ENCODE data around the gene SESN2.
"Not testable (repeated sequence)": the region's sequence is repeated elsewhere in the genome, so short reads cannot be mapped to it uniquely, and the experiment has no call there.

SESN2 gene

GRCh38 chr1:28288487-28288886, 29.2 kb downstream of the SESN2 start:
- DNase-seq (ENCODE audit: low read depth) = no peak

DNA sequence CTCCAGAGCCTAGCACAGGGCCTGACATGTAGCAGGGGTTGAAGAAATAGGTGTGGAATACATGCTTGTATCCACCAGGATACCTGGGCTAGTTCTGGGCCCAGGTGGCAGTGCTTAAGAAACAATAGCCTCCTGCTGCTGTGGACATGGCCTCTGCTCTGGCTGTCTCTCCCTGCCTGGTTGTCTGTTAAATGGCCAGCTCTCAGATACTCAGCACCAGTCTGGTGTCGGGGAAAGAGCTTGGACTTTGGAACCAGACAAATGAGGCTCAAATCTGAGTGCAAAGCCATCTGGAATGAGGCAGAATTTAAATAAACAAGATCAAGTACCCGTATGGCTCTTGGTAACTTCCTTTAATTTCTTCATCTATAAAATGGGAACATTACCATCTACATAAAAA, 31.5 kb downstream of the SESN2 start:
- no peak for DNase-seq (ENCODE audit: low read depth)

- DNase-seq (ENCODE audit: low read depth) = no peak
These were observed 32.4 kb downstream of the SESN2 start for GRCh38 chr1:28291711-28292110.

DNA sequence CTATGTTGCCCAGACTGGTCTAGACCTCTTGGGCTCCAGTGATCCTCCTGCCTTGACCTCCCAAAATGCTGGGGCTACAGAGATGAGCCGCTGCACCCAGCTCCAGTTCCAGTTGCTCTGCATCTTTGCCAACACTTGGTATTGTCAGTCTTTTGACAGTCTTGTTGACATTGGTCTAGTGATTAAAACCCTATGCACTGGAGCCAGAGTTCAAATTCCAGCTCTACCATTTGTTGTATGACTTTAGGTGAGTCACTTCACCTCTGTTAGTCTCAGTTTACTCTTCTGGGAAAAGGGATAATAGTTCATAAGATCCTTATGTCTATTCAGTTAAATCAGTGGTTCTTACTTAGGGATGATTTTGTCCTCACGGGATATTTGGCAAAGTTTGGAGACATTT, 36.6 kb downstream of the SESN2 start:
- no peak for DNase-seq (ENCODE audit: low read depth)

GRCh38 chr1:28296401-28297261, 37.3 kb downstream of the SESN2 start:
- no peak for DNase-seq (ENCODE audit: low read depth)

- no peak for DNase-seq (ENCODE audit: low read depth)
These were observed 38.5 kb downstream of the SESN2 start for GRCh38 chr1:28297826-28298225.

DNA sequence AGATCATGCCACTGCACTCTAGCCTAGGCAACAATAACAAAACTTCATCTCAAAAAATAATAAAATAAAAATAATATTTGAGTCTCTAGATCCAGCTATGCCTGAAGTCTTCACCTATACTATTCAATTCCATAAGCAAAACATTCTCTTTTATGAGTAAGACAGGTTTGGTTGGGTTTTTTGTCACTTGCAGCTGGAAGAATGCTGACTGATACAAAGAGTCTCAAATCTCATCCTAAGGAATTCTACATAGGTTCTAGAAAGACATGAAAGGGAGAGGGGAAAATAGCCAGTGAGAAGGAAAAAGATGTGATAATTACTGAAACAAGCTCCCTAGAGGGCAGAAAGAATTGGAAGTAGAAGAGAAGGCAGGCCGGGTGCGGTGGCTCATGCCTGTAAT, 39.1 kb downstream of the SESN2 start:
- no peak for DNase-seq (ENCODE audit: low read depth)

- DNase-seq (ENCODE audit: low read depth) = no peak
These were observed 42.3 kb downstream of the SESN2 start for GRCh38 chr1:28301368-28302174.

DNA sequence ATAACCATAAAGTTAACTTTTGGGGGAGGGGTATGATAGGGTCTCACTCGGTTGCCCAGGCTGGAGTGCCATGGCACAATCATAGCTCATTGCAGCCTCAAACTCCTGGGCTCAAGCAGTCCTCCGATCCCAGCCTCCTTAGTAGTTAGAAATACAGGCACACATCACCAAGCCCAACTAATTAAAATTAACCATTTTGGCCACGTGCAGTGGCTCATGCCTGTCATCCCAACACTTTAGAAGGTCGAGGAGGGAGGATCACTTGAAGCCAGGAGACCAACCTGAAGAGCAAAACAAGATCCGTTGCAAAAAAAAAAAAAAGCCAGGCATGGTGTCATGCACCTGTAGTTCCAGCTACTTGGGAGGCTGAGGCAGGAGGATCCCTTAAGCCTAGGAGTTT, 42.9 kb downstream of the SESN2 start:
- DNase-seq (ENCODE audit: low read depth) = no peak

DNA sequence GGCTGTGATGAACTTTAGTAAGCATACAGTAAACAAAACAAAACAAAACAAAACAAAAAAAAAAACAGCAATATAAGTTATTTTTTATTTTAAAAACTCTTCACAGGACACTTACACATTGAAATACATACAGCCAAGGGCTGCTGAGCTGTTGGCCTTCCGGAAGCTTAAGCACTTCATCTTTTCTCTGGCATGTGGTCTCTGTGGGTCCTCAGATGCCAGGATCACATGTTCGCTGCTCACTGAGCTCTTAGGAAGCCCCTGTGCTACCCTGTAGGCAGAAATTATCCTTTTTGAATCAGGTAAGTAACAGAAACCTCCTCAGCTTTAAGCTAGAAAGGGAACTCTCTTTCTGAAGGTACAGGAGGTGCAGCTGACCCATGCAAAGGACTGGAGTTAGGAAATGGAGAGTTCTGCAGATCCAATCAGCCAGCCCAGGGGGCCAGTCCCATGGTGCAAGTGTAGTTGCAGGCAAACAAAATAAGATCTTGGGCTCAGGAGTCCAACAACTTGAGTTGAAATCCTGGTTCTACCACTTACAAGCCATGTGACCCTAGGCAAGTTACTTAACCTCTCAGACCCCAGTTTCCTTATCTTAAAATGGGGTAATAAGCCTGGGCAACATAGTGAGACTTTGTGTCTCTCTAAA, 47.1 kb downstream of the SESN2 start:
- no peak for DNase-seq (ENCODE audit: low read depth)

- DNase-seq (ENCODE audit: low read depth) = no peak
These were observed 49.4 kb downstream of the SESN2 start for GRCh38 chr1:28308750-28309149.

DNA sequence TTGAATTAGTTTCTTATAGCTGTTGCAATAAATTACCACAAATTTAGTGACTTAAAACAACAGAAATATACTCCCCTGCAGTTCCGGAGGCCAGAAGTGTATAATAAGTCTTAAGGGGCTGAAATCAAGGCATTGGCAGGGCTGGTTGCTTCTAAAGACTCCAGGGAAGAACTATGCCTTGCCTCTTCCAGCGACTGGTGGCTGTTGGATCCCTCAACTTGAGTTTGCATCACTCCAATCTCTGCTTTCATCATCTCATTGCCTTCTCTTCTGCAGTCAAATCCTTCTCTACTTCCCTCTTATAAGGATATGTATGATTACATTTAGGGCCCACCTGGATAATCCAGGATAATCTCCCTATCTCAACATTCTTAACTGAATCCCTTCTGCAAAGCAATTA, 50.4 kb downstream of the SESN2 start:
- DNase-seq (ENCODE audit: low read depth) = no peak

DNA sequence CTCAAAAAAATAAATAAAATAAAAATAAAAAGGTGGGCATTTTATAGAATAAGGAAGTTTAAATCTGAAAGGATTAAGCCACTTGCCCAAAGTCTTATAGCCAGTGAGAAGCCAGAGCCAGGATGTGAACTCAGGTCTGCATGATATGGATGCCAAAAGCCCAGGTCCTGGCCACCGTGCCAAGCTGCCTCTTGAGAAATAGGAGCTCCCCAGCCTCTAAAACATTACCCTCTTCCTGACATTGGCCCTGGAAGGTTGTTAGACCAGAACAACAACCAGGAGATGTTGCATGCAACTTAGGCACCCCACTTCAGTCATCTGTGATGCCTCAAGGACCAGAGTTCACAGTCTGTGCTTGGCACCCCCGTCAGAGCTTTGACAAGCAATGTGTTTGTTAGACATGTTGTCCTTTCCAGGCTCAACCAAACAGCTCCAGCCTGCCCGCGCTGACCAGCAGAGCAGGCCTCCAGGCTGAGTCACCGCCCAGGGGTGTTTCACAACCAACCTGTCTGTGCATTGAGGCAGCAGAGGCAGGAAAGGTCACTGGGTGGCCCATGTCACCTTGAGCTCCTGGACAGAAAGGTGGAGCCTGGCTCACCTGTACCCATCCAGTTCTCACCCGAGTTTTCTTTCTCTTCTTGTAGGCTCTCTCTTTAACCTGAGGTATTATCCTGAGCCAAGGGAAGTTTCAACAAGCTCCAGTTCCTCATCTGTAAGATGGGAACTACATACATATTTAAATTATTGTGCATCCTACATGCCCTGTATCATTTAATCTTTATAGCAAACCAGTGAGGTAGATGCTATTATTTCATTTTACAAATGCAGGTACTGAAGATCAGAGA, 54.6 kb downstream of the SESN2 start:
- DNase-seq (ENCODE audit: low read depth) = peak; percentile 13

GRCh38 chr1:28314547-28314941, 55.2 kb downstream of the SESN2 start:
- DNase-seq (ENCODE audit: low read depth) = no peak

DNA sequence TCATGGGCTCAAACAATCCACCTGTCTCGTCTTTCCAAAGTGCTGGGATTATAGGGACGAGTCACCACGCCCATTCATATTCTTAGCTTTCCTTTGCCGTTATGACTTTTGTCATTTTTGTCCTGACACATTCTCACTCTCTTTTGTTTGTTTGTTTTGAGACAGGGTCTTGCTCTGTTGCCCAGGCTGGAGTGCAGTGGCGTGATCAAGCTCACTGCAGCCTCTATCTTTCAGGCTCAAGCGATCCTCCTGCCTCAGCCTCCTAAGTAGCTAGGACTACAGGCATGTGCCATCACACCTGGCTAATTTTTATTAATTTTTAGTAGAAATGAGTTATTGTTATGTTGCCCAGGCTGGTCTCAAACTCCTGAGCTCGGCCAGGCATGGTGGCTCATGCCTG, 57.7 kb downstream of the SESN2 start:
- DNase-seq (ENCODE audit: low read depth) = no peak

GRCh38 chr1:28322194-28322593, 62.9 kb downstream of the SESN2 start:
- no peak for DNase-seq (ENCODE audit: low read depth)

DNA sequence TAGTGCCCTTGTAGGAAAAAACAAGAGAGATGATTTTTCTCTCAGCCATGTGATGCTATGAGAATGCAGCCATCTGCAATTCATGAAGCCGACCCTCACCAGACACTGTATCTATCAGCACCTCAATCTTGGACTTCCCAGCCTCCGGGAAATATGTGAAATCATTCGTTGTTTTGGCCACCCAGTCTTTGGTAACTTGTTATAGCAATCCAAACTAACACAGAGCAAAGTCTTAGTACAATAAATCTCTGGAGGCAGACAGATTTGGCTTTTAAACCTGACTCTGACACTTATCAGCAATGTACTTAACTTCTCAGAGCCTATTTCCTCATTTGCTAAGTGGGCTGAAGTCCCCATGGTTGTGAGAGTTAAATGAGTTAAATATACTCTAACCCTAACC, 64.4 kb downstream of the SESN2 start:
- DNase-seq (ENCODE audit: low read depth) = no peak

GRCh38 chr1:28326515-28326914, 67.2 kb downstream of the SESN2 start:
- DNase-seq (ENCODE audit: low read depth) = no peak

DNA sequence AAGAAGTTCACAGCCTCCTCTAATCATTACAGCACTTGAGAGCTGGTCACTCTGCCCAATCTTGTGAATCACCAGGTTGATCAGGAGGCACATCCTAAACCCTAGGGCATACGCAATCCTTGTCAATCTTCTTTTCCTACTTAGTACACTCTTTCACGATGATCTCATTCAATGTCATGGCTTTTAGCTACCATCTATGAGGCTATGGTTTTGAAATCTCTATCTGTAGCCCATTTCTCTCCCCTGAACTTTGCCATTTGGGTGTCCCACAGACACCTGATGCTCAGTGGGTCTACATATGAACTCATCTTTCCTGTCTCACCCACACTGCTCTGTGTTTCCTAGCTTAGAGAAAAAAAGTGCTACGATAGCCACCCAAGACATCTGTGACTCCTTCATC, 67.7 kb downstream of the SESN2 start:
- no peak for DNase-seq (ENCODE audit: low read depth)

GRCh38 chr1:28327431-28327830, 68.1 kb downstream of the SESN2 start:
- not testable (repeated sequence) for DNase-seq (ENCODE audit: low read depth)

- DNase-seq (ENCODE audit: low read depth) = no peak
These were observed 68.9 kb downstream of the SESN2 start for GRCh38 chr1:28328228-28328648.

Measured in stromal cell of bone marrow (primary cell).